GM20000 (cell line): ENCODE results near the gene LUC7L.
"Not testable (repeated sequence)": the region's sequence is repeated elsewhere in the genome, so short reads cannot be mapped to it uniquely, and the experiment has no call there.

Experiments
- DNase-seq: peaks from one replicate; pipeline ENCODE4 v3.0.0; 2012; ENCODE audit warnings: low spot score
- TF ChIP-seq, protein P1 (sequence below): IDR thresholded peaks from 2 replicates; pipeline ENCODE4 v1.5.1; 2012; ENCODE audit warnings: mild to moderate bottlenecking, control low read depth; ENCODE audit errors: extremely low read depth, missing control alignments

LUC7L gene

DNA sequence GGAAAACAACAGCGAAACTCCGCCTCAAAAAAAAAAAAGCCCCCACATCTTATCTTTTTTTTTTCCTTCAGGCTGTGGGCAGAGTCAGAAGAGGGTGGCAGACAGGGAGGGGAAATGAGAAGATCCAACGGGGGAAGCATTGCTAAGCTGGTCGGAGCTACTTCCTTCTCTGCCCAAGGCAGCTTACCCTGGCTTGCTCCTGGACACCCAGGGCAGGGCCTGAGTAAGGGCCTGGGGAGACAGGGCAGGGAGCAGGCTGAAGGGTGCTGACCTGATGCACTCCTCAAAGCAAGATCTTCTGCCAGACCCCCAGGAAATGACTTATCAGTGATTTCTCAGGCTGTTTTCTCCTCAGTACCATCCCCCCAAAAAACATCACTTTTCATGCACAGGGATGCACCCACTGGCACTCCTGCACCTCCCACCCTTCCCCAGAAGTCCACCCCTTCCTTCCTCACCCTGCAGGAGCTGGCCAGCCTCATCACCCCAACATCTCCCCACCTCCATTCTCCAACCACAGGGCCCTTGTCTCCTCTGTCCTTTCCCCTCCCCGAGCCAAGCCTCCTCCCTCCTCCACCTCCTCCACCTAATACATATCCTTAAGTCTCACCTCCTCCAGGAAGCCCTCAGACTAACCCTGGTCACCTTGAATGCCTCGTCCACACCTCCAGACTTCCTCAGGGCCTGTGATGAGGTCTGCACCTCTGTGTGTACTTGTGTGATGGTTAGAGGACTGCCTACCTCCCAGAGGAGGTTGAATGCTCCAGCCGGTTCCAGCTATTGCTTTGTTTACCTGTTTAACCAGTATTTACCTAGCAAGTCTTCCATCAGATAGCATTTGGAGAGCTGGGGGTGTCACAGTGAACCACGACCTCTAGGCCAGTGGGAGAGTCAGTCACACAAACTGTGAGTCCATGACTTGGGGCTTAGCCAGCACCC is 54.0 kb downstream of the LUC7L start:
- TF ChIP-seq, protein P1, sequence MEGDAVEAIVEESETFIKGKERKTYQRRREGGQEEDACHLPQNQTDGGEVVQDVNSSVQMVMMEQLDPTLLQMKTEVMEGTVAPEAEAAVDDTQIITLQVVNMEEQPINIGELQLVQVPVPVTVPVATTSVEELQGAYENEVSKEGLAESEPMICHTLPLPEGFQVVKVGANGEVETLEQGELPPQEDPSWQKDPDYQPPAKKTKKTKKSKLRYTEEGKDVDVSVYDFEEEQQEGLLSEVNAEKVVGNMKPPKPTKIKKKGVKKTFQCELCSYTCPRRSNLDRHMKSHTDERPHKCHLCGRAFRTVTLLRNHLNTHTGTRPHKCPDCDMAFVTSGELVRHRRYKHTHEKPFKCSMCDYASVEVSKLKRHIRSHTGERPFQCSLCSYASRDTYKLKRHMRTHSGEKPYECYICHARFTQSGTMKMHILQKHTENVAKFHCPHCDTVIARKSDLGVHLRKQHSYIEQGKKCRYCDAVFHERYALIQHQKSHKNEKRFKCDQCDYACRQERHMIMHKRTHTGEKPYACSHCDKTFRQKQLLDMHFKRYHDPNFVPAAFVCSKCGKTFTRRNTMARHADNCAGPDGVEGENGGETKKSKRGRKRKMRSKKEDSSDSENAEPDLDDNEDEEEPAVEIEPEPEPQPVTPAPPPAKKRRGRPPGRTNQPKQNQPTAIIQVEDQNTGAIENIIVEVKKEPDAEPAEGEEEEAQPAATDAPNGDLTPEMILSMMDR, result no peak
- no peak for DNase-seq

- DNase-seq, result not testable (repeated sequence)
Observed at GRCh38 chr16:173928-174769, 55.1 kb downstream of the LUC7L start.

DNA sequence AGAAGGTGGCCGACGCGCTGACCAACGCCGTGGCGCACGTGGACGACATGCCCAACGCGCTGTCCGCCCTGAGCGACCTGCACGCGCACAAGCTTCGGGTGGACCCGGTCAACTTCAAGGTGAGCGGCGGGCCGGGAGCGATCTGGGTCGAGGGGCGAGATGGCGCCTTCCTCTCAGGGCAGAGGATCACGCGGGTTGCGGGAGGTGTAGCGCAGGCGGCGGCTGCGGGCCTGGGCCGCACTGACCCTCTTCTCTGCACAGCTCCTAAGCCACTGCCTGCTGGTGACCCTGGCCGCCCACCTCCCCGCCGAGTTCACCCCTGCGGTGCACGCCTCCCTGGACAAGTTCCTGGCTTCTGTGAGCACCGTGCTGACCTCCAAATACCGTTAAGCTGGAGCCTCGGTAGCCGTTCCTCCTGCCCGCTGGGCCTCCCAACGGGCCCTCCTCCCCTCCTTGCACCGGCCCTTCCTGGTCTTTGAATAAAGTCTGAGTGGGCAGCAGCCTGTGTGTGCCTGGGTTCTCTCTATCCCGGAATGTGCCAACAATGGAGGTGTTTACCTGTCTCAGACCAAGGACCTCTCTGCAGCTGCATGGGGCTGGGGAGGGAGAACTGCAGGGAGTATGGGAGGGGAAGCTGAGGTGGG is 55.9 kb downstream of the LUC7L start:
- not testable (repeated sequence) for DNase-seq

DNA sequence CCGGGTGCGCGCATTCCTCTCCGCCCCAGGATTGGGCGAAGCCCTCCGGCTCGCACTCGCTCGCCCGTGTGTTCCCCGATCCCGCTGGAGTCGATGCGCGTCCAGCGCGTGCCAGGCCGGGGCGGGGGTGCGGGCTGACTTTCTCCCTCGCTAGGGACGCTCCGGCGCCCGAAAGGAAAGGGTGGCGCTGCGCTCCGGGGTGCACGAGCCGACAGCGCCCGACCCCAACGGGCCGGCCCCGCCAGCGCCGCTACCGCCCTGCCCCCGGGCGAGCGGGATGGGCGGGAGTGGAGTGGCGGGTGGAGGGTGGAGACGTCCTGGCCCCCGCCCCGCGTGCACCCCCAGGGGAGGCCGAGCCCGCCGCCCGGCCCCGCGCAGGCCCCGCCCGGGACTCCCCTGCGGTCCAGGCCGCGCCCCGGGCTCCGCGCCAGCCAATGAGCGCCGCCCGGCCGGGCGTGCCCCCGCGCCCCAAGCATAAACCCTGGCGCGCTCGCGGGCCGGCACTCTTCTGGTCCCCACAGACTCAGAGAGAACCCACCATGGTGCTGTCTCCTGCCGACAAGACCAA is 56.8 kb downstream of the LUC7L start, which contains the start of gene HBA2:
HBA2 (plus strand) TSS at position 503 of the 568 bp plus-strand sequence; CDS start at position 540, 37 bp downstream.
- not testable (repeated sequence) for DNase-seq

GRCh38 chr16:170788-171187 is 58.5 kb downstream of the LUC7L start:
- DNase-seq, result no peak
- TF ChIP-seq, protein P1, result no peak

GRCh38 chr16:170088-170507 is 59.2 kb downstream of the LUC7L start:
- DNase-seq, result not testable (repeated sequence)

DNA sequence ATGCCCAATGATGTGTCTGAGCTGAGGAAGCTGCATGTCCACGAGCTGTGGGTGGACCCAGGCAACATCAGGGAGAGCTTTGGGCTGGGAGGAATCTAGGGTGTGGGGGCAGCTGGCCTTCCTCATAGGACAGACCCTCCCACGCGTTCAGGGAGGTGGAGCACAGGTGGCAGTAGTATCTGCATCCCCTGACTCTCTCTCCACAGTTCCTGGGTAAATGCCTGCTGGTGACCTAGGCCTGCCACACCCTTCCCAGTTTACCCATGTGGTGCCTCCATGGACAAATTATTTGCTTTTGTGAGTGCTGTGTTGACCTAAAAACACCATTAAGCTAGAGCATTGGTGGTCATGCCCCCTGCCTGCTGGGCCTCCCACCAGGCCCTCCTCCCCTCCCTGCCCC is 60.2 kb downstream of the LUC7L start:
- DNase-seq, result no peak
- TF ChIP-seq, protein P1, result no peak

- no peak for DNase-seq
Observed at GRCh38 chr16:168424-168823, 60.8 kb downstream of the LUC7L start.

More at GRCh38 chr16:168424-168823, 60.8 kb downstream of the LUC7L start:
- TF ChIP-seq, protein P1, result no peak
